LNCAP (cell line): ENCODE measurements around the gene RRAS2.

Experiments used
- TF ChIP-seq, protein P1 (sequence below): fragments of 450-650 bp; IDR thresholded peaks from 2 replicates; pipeline ENCODE4 v1.5.1; 2017; ENCODE audit warnings: mild to moderate bottlenecking

Gene RRAS2

GRCh38 chr11:14358729-14359439 is at the start of gene RRAS2:
RRAS2 (minus strand) TSS chr11:14359183; CDS start chr11:14358870, 313 bp downstream.
- TF ChIP-seq, protein P1, sequence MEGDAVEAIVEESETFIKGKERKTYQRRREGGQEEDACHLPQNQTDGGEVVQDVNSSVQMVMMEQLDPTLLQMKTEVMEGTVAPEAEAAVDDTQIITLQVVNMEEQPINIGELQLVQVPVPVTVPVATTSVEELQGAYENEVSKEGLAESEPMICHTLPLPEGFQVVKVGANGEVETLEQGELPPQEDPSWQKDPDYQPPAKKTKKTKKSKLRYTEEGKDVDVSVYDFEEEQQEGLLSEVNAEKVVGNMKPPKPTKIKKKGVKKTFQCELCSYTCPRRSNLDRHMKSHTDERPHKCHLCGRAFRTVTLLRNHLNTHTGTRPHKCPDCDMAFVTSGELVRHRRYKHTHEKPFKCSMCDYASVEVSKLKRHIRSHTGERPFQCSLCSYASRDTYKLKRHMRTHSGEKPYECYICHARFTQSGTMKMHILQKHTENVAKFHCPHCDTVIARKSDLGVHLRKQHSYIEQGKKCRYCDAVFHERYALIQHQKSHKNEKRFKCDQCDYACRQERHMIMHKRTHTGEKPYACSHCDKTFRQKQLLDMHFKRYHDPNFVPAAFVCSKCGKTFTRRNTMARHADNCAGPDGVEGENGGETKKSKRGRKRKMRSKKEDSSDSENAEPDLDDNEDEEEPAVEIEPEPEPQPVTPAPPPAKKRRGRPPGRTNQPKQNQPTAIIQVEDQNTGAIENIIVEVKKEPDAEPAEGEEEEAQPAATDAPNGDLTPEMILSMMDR = 0 out of 2 replicates have a peak, but pooled peaks have one; percentile 17

DNA sequence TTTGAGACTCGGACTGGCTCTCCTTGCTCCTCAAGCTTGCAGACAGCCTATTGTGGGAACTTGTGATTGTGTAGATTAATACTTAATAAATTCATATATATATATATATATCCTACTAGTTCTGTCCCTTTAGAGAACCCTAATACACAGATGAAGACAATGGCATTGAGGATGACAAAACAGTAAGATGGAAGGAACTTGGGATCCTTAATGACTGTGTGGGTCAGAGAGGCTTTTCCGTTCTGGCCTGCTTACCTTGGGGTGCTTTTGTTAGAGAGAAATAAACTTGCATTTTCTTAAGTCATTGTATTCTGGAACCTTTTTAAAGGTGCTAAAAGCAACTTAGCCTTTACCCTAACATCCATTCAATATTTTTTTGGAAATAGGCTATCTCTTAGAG is 49.6 kb upstream of the RRAS2 start:
- TF ChIP-seq, protein P1 = no peak

DNA sequence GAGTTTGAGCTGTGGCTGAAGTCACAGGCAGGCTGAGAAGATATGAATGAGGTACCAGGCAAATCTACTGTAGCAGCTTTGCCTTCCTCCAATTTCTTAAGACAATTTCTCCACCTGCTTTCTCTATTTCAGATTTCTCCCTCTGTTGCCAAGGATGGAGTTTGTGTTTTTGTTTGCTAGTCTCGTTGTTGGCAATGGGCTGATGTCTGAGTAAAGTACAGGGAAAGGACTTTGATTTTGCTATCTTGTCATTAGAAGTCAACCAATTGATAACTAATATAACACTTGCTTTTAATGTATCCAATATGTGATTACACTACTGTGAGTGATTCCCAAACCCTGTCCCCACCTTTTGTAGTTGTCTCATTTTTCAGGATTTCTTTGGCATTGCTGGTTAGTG is 40.1 kb upstream of the RRAS2 start:
- TF ChIP-seq, protein P1 = no peak

- TF ChIP-seq, protein P1 = no peak
Observed at GRCh38 chr11:14396273-14396672, 37.3 kb upstream of the RRAS2 start.

DNA sequence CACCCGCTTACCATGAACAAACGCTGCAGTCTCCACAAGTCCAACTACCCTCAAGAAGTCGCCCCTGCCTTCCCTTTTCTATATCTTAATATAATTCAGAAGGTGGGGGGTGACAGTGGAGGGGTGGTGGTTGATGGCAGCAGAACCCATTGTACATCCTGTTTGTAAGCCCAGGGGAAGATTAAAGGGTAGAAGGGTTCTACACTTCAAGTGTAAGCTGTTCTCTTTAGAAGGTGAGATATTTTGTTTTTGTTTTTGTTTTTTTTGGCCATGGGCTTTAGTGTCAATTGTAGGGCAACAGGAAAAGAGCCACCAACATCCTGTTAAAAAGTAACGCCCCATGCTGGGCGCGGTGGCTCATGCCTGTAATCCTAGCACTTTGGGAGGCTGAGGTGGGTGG is 34.9 kb upstream of the RRAS2 start:
- TF ChIP-seq, protein P1 = no peak

GRCh38 chr11:14393129-14393528 is 34.1 kb upstream of the RRAS2 start:
- TF ChIP-seq, protein P1 = no peak

DNA sequence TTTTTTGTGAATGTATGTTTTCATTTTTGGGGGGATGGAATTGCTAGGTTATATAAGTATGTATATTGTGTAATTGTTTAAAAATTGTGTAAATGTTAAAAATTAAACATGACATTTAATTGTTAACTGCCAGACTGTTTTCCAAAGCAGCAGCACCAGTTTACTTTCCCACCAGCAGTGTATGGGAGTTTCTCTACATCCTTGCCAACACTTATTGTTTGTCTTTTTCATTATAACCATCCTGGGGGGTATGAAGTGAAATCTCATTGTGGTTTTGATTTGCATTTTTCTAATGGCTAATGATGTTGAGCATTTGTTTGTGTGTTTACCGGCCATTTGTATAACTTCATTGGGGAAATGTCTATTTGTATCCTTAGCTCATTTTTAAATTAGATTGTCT is 31.7 kb upstream of the RRAS2 start:
- TF ChIP-seq, protein P1 = no peak

- TF ChIP-seq, protein P1 = no peak
Observed at GRCh38 chr11:14388352-14388751, 29.4 kb upstream of the RRAS2 start.
